A673 (cell line): Measurements from ENCODE around the gene TOB2. TPM values are rescaled to one million over a fixed set of nuclear protein-coding genes. Genes with fewer than 3 reads are reported as not detected.

Experiments
- BruUV-seq: library from RNA; stranded (reverse); fragments of 400-500 nt; replicated peaks from 2 replicates; lab custom pipeline; 2021; lab: Mats Ljungman, UMichigan
- CTCF ChIA-PET: fragments of 300-600 bp; sonication (Branson Sonifier 250); formaldehyde crosslinking; loops from one replicate; lab custom pipeline; 2022; ENCODE audit warnings: antibody characterized with exemption; lab: Charles Lee
- POLR2A ChIA-PET: fragments of 300-600 bp; sonication (Branson Sonifier 250); formaldehyde crosslinking; loops from one replicate; lab custom pipeline; 2022; ENCODE audit warnings: antibody characterized with exemption; ENCODE audit not compliant: low non-redundant PET; lab: Charles Lee
- DNase-seq: peaks from one replicate; pipeline ENCODE4 v3.0.0-alpha.2; 2015; ENCODE audit warnings: low spot score
- H3K27ac ChIP-seq: fragments of 200-600 bp; sonication (generic); 2 replicates; pipeline ENCODE4 v1.5.1; 2016; ENCODE audit warnings: mixed run types, low read depth, mild to moderate bottlenecking, mixed read lengths, antibody characterized with exemption, low read length; ENCODE audit not compliant: poor library complexity, severe bottlenecking
- H3K27me3 ChIP-seq: fragments of 200-600 bp; sonication (generic); replicated peaks from 2 replicates; pipeline ENCODE4 v1.6.1; 2017; ENCODE audit warnings: mixed run types, low read depth, mild to moderate bottlenecking, mixed read lengths, antibody characterized with exemption, low read length; ENCODE audit not compliant: insufficient read depth, poor library complexity
- H3K36me3 ChIP-seq: fragments of 200-600 bp; sonication (generic); 2 replicates; pipeline ENCODE4 v1.6.1; 2016; ENCODE audit warnings: mixed run types, mild to moderate bottlenecking, mixed read lengths, antibody characterized with exemption, low read length; ENCODE audit not compliant: insufficient read depth, poor library complexity, severe bottlenecking
- H3K4me1 ChIP-seq: fragments of 200-600 bp; sonication (generic); 2 replicates; pipeline ENCODE4 v1.6.1; 2017; ENCODE audit warnings: mixed run types, mild to moderate bottlenecking, mixed read lengths, antibody characterized with exemption, low read length; ENCODE audit not compliant: insufficient read depth, poor library complexity, severe bottlenecking
- H3K4me3 ChIP-seq: fragments of 200-600 bp; sonication (generic); 2 replicates; pipeline ENCODE4 v1.5.1; 2016; ENCODE audit warnings: low read depth, mixed run types, mild to moderate bottlenecking, mixed read lengths, low read length; ENCODE audit not compliant: poor library complexity, severe bottlenecking
- H3K9me3 ChIP-seq: fragments of 200-600 bp; sonication (generic); 2 replicates; pipeline ENCODE4 v1.6.1; 2016; ENCODE audit warnings: mixed run types, low read depth, mild to moderate bottlenecking, mixed read lengths, antibody characterized with exemption, low read length; ENCODE audit not compliant: poor library complexity, severe bottlenecking
- EZH2 ChIP-seq: fragments of 200-600 bp; sonication (generic); IDR thresholded peaks from 2 replicates; pipeline ENCODE4 v1.6.1; 2017; ENCODE audit warnings: borderline replicate concordance, low read depth, mild to moderate bottlenecking, mixed read lengths, antibody characterized with exemption, low read length; ENCODE audit not compliant: poor library complexity, severe bottlenecking
- intact Hi-C: fragments of 100-400 bp; cut with micrococcal nuclease; formaldehyde crosslinking; loops from one replicate; pipeline ENCODE4 v1.10.0; 2022; ENCODE audit not compliant: unreplicated experiment
- total RNA-seq: library from RNA; stranded (reverse); gene quantifications from 2 replicates; pipeline ENCODE4 v1.2.3, GENCODE V29; 2021
- TF ChIP-seq, protein P1 (sequence below): fragments of 300-800, 200-600 bp; sonication (generic); conservative IDR thresholded peaks from 2 replicates; pipeline ENCODE4 v1.5.1; 2017; ENCODE audit warnings: low read depth, mild to moderate bottlenecking, antibody characterized with exemption, low read length, moderate library complexity, mixed read lengths

Gene TOB2
- total RNA-seq, 1 experiment from 2014 or later, result 53.8 TPM

DNA sequence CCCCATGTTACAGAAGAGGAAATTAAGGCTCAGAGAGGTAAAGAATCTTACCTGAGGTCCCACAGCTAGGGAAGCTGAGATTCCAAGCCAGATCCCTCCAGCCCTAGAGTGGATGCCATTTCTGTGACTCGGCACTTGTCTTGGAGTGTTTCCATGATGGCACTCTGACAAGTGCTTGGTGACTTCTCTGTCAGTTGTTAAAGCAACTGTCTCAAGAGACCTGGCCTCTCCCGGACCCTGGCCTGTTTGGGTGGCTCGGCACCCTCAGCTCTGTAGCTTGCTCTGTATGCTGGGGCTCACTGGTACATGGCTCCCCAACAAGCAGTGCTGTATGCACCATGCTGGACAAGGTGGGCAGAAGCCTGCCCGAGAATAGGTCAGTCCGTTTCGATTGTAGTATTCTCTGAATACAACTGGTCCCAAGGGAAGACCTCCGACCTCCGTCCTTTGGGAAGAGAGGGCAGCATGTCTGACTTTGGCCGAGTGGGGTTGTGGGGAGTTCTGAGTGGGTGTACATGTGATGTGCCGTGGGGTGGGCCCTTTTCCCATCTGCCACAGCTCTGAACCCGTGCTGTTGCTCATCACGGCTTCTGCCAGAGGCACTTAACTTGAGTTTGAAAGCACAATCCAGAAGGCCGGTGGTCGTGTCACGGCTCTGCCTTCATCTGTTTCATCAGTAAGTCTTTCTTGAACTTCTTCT, 34.7 kb upstream of the TOB2 start:
- ChIA-PET CTCF (no interaction called here), POLR2A (no interaction called here)
- Histone ChIP-seq H3K27ac (no peak overlapping the region), H3K4me1 (peaks cover 16% of the 10 kb centered on the region), H3K27me3 (no peaks in the 10 kb centered on the region), H3K36me3 (no peaks in the 10 kb centered on the region), H3K4me3 (no peak overlapping the region), H3K9me3 (no peaks in the 10 kb centered on the region)
- TF ChIP-seq, protein P1, sequence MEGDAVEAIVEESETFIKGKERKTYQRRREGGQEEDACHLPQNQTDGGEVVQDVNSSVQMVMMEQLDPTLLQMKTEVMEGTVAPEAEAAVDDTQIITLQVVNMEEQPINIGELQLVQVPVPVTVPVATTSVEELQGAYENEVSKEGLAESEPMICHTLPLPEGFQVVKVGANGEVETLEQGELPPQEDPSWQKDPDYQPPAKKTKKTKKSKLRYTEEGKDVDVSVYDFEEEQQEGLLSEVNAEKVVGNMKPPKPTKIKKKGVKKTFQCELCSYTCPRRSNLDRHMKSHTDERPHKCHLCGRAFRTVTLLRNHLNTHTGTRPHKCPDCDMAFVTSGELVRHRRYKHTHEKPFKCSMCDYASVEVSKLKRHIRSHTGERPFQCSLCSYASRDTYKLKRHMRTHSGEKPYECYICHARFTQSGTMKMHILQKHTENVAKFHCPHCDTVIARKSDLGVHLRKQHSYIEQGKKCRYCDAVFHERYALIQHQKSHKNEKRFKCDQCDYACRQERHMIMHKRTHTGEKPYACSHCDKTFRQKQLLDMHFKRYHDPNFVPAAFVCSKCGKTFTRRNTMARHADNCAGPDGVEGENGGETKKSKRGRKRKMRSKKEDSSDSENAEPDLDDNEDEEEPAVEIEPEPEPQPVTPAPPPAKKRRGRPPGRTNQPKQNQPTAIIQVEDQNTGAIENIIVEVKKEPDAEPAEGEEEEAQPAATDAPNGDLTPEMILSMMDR, result no peak
- no peak for DNase-seq
- intact Hi-C loops, result no loop called here
- BruUV-seq, result no TSS peak

DNA sequence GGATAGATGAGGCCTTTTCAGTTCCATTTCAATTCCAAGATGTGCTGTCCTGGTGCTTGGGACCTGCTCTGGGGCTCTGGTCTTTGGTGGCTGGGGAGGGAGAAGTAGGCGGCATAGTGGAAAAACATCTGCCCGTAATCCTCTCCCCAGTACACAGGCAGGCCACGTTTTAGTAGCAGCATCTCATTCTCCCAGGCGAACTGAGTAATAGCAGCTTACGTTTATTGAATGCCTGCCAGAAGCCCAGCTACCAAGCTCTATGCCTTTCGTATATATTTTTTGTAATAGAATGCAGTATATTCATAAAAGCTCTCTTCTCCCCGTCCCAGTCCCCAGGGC, 33.8 kb upstream of the TOB2 start:
- CTCF ChIA-PET, result interaction anchor here (1.3 kb wide), 1 partner anchor 76 kb away, joined by 3 read pairs; no protein-coding TSS in a partner anchor
- no TSS peak for BruUV-seq
- intact Hi-C loops, result no loop called here
- no peak for DNase-seq
- H3K27me3 ChIP-seq, result no peaks in the 10 kb centered on the region
- POLR2A ChIA-PET, result no interaction called here
- H3K4me3 ChIP-seq, result no peak overlapping the region
- no peak overlapping the region for H3K27ac ChIP-seq
- H3K36me3 ChIP-seq, result no peaks in the 10 kb centered on the region
- H3K4me1 ChIP-seq, result peaks cover 16% of the 10 kb centered on the region
- no peaks in the 10 kb centered on the region for H3K9me3 ChIP-seq
- TF ChIP-seq, protein P1, result no peak
- no peak for TF ChIP-seq EZH2

DNA sequence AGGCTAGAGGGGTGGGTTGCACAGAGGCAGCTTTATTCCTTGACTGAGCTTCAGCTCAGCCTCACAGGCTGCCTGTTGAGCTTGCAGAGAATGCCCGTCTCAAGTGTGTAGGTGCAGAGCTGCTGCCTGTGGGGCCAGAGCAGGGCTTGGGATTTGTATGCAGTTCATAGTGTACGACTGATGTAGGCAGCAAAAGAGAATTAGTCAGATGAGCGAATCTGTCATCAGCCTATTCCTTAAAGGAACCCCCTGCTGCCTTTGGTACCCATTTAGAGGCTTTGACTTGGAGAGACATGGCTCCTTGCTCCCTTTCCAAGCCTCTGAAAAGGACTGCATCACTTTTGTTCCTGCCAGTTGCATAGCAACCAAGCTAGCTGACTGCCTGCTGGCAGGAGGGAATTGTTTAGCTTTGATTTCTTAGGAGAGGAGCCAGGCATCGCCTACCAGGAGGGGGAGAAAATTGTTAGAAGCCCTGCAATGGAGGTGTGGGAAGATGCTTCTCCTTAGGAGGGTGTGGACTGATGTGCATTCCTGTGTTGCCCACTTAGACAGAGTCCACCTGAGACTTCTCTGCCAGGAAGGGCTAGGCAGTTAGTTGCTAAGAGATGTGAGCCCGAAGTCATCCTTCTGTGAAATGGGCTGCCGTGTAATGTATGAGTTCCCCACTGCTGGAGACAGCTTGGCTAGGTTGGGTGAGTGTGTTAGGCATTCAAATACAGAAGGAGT, 33.2 kb upstream of the TOB2 start:
- BruUV-seq, result no TSS peak
- DNase-seq, result peak; percentile 70
- no peak overlapping the region for H3K4me3 ChIP-seq
- intact Hi-C loops, result no loop called here
- no peaks in the 10 kb centered on the region for H3K27me3 ChIP-seq
- H3K27ac ChIP-seq, result no peak overlapping the region
- peaks cover 16% of the 10 kb centered on the region for H3K4me1 ChIP-seq
- H3K36me3 ChIP-seq, result no peaks in the 10 kb centered on the region
- no peaks in the 10 kb centered on the region for H3K9me3 ChIP-seq
- CTCF ChIA-PET, result interaction anchor here (1.3 kb wide), 1 partner anchor 76 kb away, joined by 3 read pairs; no protein-coding TSS in a partner anchor
- TF ChIP-seq, protein P1, result no peak
- no peak for TF ChIP-seq EZH2
- POLR2A ChIA-PET, result no interaction called here
